HepG2 (cell line): ENCODE measurements around the gene TNFRSF6B. TPM values are rescaled to one million over a fixed set of nuclear protein-coding genes. Genes with fewer than 3 reads are reported as not detected.

Experiments used
- ATAC-seq: fragments of 200-7000 bp; cut with Tn5 transposase; 3 replicates; pipeline ENCODE4 v1.9.1; 2020; ENCODE audit warnings: mild to moderate bottlenecking, moderate library complexity
- BruUV-seq: library from RNA; stranded (reverse); fragments of 400-500 nt; replicated peaks from 2 replicates; lab custom pipeline; 2021; lab: Mats Ljungman, UMichigan
- CTCF ChIA-PET: fragments of 300-600 bp; formaldehyde crosslinking; extraction: SDS; loops from one replicate; lab custom pipeline; 2021; ENCODE audit warnings: low total read pairs, inconsistent platforms, low intra/inter-chr PET ratio; lab: Yijun Ruan, JAX
- POLR2A ChIA-PET: fragments of 350-600 bp; sonication (Branson Sonifier 250); formaldehyde crosslinking; loops from one replicate; lab custom pipeline; 2020; ENCODE audit warnings: antibody characterized with exemption, inconsistent platforms; lab: Yijun Ruan, JAX
- DNase-seq: peaks from one replicate; pipeline ENCODE4 v3.0.0-alpha.2; 2015; ENCODE audit warnings: low spot score
- FAIRE-seq: peaks from 3 replicates; lab custom pipeline; 2011; peaks lifted over from hg19 to GRCh38; lab: Jason Lieb, UNC
- H2AFZ ChIP-seq: one replicate; pipeline ENCODE4 v1.6.1; 2011; ENCODE audit warnings: low read length, inconsistent platforms
- H3K27ac ChIP-seq: fragments of 300-600 bp; 3 replicates; pipeline ENCODE4 v1.8.0; 2011; ENCODE audit warnings: mixed run types, mild to moderate bottlenecking, mixed read lengths, low read length, inconsistent platforms; ENCODE audit not compliant: insufficient read depth; ENCODE audit errors: extremely low read length
- H3K27me3 ChIP-seq, 2 experiments: fragments of 200-600 bp in 1 of 2; 2 replicates in 1 of 2; 3 replicates in 1 of 2; pipeline versions ENCODE4 v1.6.0 to v1.8.0; 2011; ENCODE audit warnings: low read length in 2 of 2, mild to moderate bottlenecking in 2 of 2, moderate library complexity in 2 of 2, inconsistent platforms in 1 of 2; ENCODE audit not compliant: insufficient read depth in 2 of 2, control insufficient read depth in 1 of 2
- H3K36me3 ChIP-seq, 2 experiments: fragments of 200-600 bp in 1 of 2; replicated peaks in 1 of 2; 2 replicates in 1 of 2; 3 replicates in 1 of 2; pipeline versions ENCODE4 v1.5.1 to v1.8.0; 2011; ENCODE audit warnings: low read length in 2 of 2, inconsistent platforms in 1 of 2; ENCODE audit not compliant: insufficient read depth in 2 of 2, control insufficient read depth in 1 of 2
- H3K4me1 ChIP-seq: 2 replicates; pipeline ENCODE4 v1.5.1; 2012; ENCODE audit warnings: low read length, inconsistent platforms; ENCODE audit not compliant: insufficient read depth
- H3K4me2 ChIP-seq: 2 replicates; pipeline ENCODE4 v1.6.0; 2011; ENCODE audit warnings: low read depth, low read length, inconsistent platforms
- H3K4me3 ChIP-seq, 3 experiments: fragments of 200-600 bp in 1 of 3; sonication (generic), shearing (Covaris generic) in 1 of 3; replicated peaks in 1 of 3; 2 replicates each; pipeline ENCODE4 v1.5.1; 2011 to 2016; ENCODE audit warnings: low read length in 3 of 3, inconsistent platforms in 2 of 3, low read depth in 2 of 3, mild to moderate bottlenecking in 2 of 3, control low read depth in 1 of 3, mixed read lengths in 1 of 3; ENCODE audit not compliant: insufficient read depth in 1 of 3
- H3K79me2 ChIP-seq: one replicate; pipeline ENCODE4 v1.6.1; 2011; ENCODE audit warnings: low read length, inconsistent platforms; ENCODE audit not compliant: insufficient read depth
- H3K9ac ChIP-seq: 2 replicates; pipeline ENCODE4 v1.6.0; 2011; ENCODE audit warnings: mild to moderate bottlenecking, low read depth, low read length, inconsistent platforms; ENCODE audit not compliant: insufficient read depth
- H3K9me3 ChIP-seq: 2 replicates; pipeline ENCODE4 v1.5.1; 2012; ENCODE audit warnings: mild to moderate bottlenecking, low read length
- H4K20me1 ChIP-seq: 2 replicates; pipeline ENCODE4 v1.6.0; 2011; ENCODE audit warnings: inconsistent platforms, mild to moderate bottlenecking, low read length, moderate library complexity; ENCODE audit not compliant: insufficient read depth
- ATM ChIP-seq: fragments of 450-650 bp; IDR thresholded peaks from 2 replicates; pipeline ENCODE4 v1.7.1; 2017; ENCODE audit warnings: mild to moderate bottlenecking, borderline replicate concordance
- BRD4 ChIP-seq: sonication (generic); formaldehyde crosslinking; IDR thresholded peaks from 2 replicates; pipeline ENCODE4 v1.4.0; 2020; ENCODE audit warnings: missing genetic modification reagents
- DNMT1 ChIP-seq: sonication (generic); formaldehyde crosslinking; IDR thresholded peaks from 2 replicates; pipeline ENCODE4 v1.5.1; 2020; ENCODE audit warnings: mild to moderate bottlenecking, missing genetic modification reagents
- FOSL2 ChIP-seq: sonication (generic); formaldehyde crosslinking; IDR thresholded peaks from 2 replicates; pipeline ENCODE4 v1.4.0; 2020; ENCODE audit warnings: missing genetic modification reagents
- JDP2 ChIP-seq: sonication (generic); formaldehyde crosslinking; IDR thresholded peaks from 2 replicates; pipeline ENCODE4 v1.8.1; 2022; ENCODE audit warnings: missing genetic modification reagents, borderline replicate concordance
- NBN ChIP-seq: fragments of 450-650 bp; conservative IDR thresholded peaks from 2 replicates; pipeline ENCODE4 v1.6.1; 2017
- NFATC3 ChIP-seq: sonication (generic); formaldehyde crosslinking; IDR thresholded peaks from 2 replicates; pipeline ENCODE4 v1.5.1; 2020; ENCODE audit warnings: mild to moderate bottlenecking, missing genetic modification reagents
- PCBP1 ChIP-seq: fragments of 200-400 bp; formaldehyde crosslinking; IDR thresholded peaks from 2 replicates; pipeline ENCODE4 v1.6.1; 2017; ENCODE audit warnings: mild to moderate bottlenecking, low read depth, low read length, borderline replicate concordance
- POLR2AphosphoS5 ChIP-seq: IDR thresholded peaks from 2 replicates; pipeline ENCODE4 v1.6.1; 2012; ENCODE audit warnings: low read depth, low read length
- PRMT3 ChIP-seq: sonication (generic); formaldehyde crosslinking; IDR thresholded peaks from 2 replicates; pipeline ENCODE4 v1.8.1; 2022; ENCODE audit warnings: low read depth, mild to moderate bottlenecking, moderate library complexity, missing genetic modification reagents, borderline replicate concordance
- SP2 ChIP-seq: sonication (generic); formaldehyde crosslinking; IDR thresholded peaks from 2 replicates; pipeline ENCODE4 v1.5.1; 2020; ENCODE audit warnings: mild to moderate bottlenecking, missing genetic modification reagents
- TFE3 ChIP-seq: IDR thresholded peaks from 2 replicates; pipeline ENCODE4 v1.6.1; 2016
- ZBTB1 ChIP-seq: sonication (generic); formaldehyde crosslinking; IDR thresholded peaks from 2 replicates; pipeline ENCODE4 v1.4.0; 2020; ENCODE audit warnings: missing genetic modification reagents, borderline replicate concordance
- ZBTB20 ChIP-seq: sonication (generic); formaldehyde crosslinking; IDR thresholded peaks from 2 replicates; pipeline ENCODE4 v1.8.1; 2023; ENCODE audit warnings: missing genetic modification reagents, low read depth, mild to moderate bottlenecking, borderline replicate concordance
- ZKSCAN5 ChIP-seq: sonication (generic); formaldehyde crosslinking; IDR thresholded peaks from 2 replicates; pipeline ENCODE4 v1.5.1; 2020; ENCODE audit warnings: mild to moderate bottlenecking, missing genetic modification reagents
- ZNF180 ChIP-seq: sonication (generic); formaldehyde crosslinking; IDR thresholded peaks from 2 replicates; pipeline ENCODE4 v1.4.0; 2020; ENCODE audit warnings: low read depth, missing genetic modification reagents, borderline replicate concordance
- ZNF331 ChIP-seq: sonication (generic); formaldehyde crosslinking; IDR thresholded peaks from 2 replicates; pipeline ENCODE4 v1.4.0; 2020; ENCODE audit warnings: missing genetic modification reagents
- ZNF343 ChIP-seq: sonication (generic); formaldehyde crosslinking; IDR thresholded peaks from 2 replicates; pipeline ENCODE4 v1.4.0; 2020; ENCODE audit warnings: mild to moderate bottlenecking, missing genetic modification reagents
- ZNF878 ChIP-seq: sonication (generic); formaldehyde crosslinking; IDR thresholded peaks from 2 replicates; pipeline ENCODE4 v1.8.1; 2023; ENCODE audit warnings: mild to moderate bottlenecking, missing genetic modification reagents, moderate library complexity
- WGBS: methylation state at CpG from one replicate; pipeline ENCODE4 v1.1.6; 2017; ENCODE audit warnings: low lambda C conversion rate; 5-methylcytosine and 5-hydroxymethylcytosine counted together
- in situ Hi-C: cut with HindIII; loops from 2 replicates; pipeline ENCODE4 v1.10.0; 2017; ENCODE audit warnings: low pct_unique_long_range_greater_than_20kb; ENCODE audit not compliant: extremely low pct_ligation_motif_present
- intact Hi-C: fragments of 100-400 bp; cut with micrococcal nuclease; formaldehyde crosslinking; loops from one replicate; pipeline ENCODE4 v1.10.0; 2022; ENCODE audit not compliant: unreplicated experiment
- polyA plus RNA-seq, 8 experiments: library from polyadenylated mRNA; depleted of rRNA in 3 of 8; stranded (reverse) in 7 of 8; unstranded in 1 of 8; fragments of >200 nt; fragmentation: Illumina TruSeq in 4 of 8; extraction: Trizol in 4 of 8; gene quantifications; 2 replicates each; pipeline versions ENCODE4 v1.2.1 to v1.2.3, GENCODE V29; 2011 to 2016; ENCODE audit warnings: low read depth in 4 of 8, missing spikeins in 1 of 8, mixed read lengths in 1 of 8; ENCODE audit not compliant: insufficient read depth in 1 of 8
- total RNA-seq, 5 experiments: library from RNA; depleted of rRNA; stranded (reverse); fragments of >200 nt; fragmentation: Illumina TruSeq; extraction: Trizol; gene quantifications; 2 replicates each; pipeline ENCODE4 v1.2.3, GENCODE V29; 2016; ENCODE audit warnings: low read depth in 1 of 5
- TF ChIP-seq, protein P1 (sequence below): IDR thresholded peaks from 2 replicates; pipeline ENCODE4 v1.6.1; 2016; ENCODE audit warnings: missing biosample characterization, missing genetic modification reagents, low read depth
- TF ChIP-seq, protein P2 (sequence below): sonication (generic); formaldehyde crosslinking; IDR thresholded peaks from 2 replicates; pipeline ENCODE4 v1.4.0; 2020; ENCODE audit warnings: missing genetic modification reagents

Gene TNFRSF6B
- total and polyA plus RNA-seq, 2 of the 13 experiments (the other 11 are each of a cell fraction or from before 2014, with no cell fraction given) = 0.24 TPM; not detected in 1

DNA sequence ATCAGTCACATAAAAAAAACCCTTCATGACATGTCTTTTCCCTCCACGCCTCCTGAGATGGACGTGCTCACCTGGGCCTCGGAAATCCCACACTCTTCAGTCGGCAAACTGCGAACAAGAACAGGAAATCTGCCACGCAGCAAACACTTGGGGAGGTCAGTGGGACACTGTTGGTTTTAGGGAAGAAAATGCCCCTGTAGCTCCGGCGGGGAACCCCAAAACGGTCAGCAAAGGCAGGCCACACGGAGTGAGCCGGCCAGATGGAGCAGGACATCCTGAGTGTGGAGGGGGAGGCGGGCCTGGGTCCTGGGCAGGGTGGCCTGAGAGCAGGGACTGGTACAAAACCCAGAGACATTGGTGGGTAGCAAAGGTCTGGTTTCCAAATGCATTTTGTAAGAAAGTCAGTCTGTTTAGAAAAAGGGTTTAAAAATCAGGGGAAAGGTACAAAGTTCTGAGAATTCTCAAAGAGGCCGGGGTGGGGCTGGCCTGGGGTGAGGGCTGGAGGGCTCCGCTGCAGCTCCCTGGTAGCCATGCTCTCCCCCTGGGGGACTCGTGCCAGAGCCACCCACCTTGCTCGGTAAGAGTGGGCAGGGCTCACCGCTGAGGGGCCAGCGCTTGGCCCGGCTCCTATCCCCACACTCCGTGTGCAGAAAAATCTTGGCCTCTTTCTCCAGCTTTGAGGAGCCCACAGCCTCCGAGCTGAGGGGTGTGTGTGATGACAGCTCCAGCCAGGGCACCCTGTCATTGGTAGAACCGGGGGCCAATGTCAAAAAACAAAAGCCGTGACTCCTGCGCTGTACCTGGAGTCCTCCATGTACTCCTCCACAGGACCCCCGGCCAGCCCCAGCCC, 48.3 kb downstream of the TNFRSF6B start:
- no TSS peak for BruUV-seq
- POLR2A ChIA-PET = interaction anchor here (0.9 to 2.7 kb wide), 9 partner anchors 11 to 212 kb away, joined by 3 to 9 read pairs (median 5); partner anchors contain the start of genes ARFRP1, STMN3, TPD52L2 and UCKL1
- TF ChIP-seq NFATC3 (CRISPR knock-in tag) (no peak), ZNF343 (CRISPR knock-in tag) (peak; percentile 37; the same call in 1 of the 2 replicates), SP2 (CRISPR knock-in tag) (no peak), TFE3 (no peak), DNMT1 (no peak), NBN (no peak), JDP2 (CRISPR knock-in tag) (no peak), ZNF180 (CRISPR knock-in tag) (no peak), ZBTB1 (CRISPR knock-in tag) (no peak), POLR2AphosphoS5 (peak; percentile 79), ATM (no peak), FOSL2 (no peak), BRD4 (no peak), PCBP1 (0 out of 2 replicates have a peak, but pooled peaks have one; percentile 54), ZBTB20 (CRISPR knock-in tag) (peak; percentile 18; the same call in 1 of the 2 replicates), ZKSCAN5 (0 out of 2 replicates have a peak, but pooled peaks have one; percentile 43), ZNF878 (CRISPR knock-in tag) (no peak), PRMT3 (CRISPR knock-in tag) (no peak), ZNF331 (CRISPR knock-in tag) (no peak)
- TF ChIP-seq, protein P1, sequence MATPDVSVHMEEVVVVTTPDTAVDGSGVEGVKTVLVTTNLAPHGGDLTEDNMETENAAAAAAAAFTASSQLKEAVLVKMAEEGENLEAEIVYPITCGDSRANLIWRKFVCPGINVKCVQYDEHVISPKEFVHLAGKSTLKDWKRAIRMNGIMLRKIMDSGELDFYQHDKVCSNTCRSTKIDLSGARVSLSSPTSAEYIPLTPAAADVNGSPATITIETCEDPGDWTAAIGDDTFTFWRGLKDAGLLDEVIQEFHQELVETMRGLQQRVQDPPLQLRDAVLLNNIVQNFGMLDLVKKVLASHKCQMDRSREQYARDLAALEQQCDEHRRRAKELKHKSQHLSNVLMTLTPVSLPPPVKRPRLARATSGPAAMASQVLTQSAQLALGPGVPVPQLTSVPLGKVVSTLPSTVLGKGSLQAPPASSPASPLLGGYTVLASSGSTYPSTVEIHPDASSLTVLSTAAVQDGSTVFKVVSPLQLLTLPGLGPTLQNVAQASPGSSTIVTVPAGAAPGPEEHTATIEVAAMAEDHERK (CRISPR knock-in tag) = no peak
- TF ChIP-seq, protein P2, sequence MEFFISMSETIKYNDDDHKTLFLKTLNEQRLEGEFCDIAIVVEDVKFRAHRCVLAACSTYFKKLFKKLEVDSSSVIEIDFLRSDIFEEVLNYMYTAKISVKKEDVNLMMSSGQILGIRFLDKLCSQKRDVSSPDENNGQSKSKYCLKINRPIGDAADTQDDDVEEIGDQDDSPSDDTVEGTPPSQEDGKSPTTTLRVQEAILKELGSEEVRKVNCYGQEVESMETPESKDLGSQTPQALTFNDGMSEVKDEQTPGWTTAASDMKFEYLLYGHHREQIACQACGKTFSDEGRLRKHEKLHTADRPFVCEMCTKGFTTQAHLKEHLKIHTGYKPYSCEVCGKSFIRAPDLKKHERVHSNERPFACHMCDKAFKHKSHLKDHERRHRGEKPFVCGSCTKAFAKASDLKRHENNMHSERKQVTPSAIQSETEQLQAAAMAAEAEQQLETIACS (CRISPR knock-in tag) = no peak

More for the DNA sequence above, 48.3 kb downstream of the TNFRSF6B start:
- peak overlapping the region; percentile 77 for H3K4me2 ChIP-seq
- WGBS = 26% methylated on average over 22 of the region's 25 CpGs
- no peaks in the 10 kb centered on the region for H3K9me3 ChIP-seq
- intact Hi-C loops (loop anchor here (10.0 kb wide), 1 partner anchor 120 kb away; the partner anchor contains the start of genes ABHD16B and TPD52L2), in situ Hi-C loops (loop anchor here (5.0 kb wide), 1 partner anchor 37 kb away; the partner anchor contains the start of genes ARFRP1 and ZGPAT)
- no peaks in the 10 kb centered on the region for H4K20me1 ChIP-seq
- H3K9ac ChIP-seq = peak overlapping the region; percentile 43
- peak; percentile 53 for DNase-seq
- H2AFZ ChIP-seq = no peak overlapping the region
- H3K27me3 ChIP-seq = no peaks in the 10 kb centered on the region
- H3K36me3 ChIP-seq = peaks cover 17 to 27% of the 10 kb centered on the region in 2 experiments
- H3K4me1 ChIP-seq = peaks cover 76% of the 10 kb centered on the region
- peak; percentile 1 for ATAC-seq
- peak overlapping the region; percentile 3 to 55 (median 29); a peak in 3 of 6 replicates for H3K4me3 ChIP-seq
- peak overlapping the region; percentile 49 for H3K27ac ChIP-seq
- H3K79me2 ChIP-seq = peaks cover 11% of the 10 kb centered on the region
- FAIRE-seq = peak; percentile 21
- CTCF ChIA-PET = interaction anchor here (0.6 kb wide), 1 partner anchor 32 kb away, joined by 3 read pairs; no protein-coding TSS in a partner anchor
